PC-9 (cell line): ENCODE data around the gene UGT1A3. TPM values are rescaled to one million over a fixed set of nuclear protein-coding genes. Genes with fewer than 3 reads are reported as not detected.

Source experiments
- BruUV-seq: library from RNA; stranded (reverse); fragments of 400-500 nt; replicated peaks from 2 replicates; lab custom pipeline; 2021; lab: Mats Ljungman, UMichigan
- CTCF ChIA-PET: fragments of 300-600 bp; sonication (Branson Sonifier 250); formaldehyde crosslinking; loops from one replicate; lab custom pipeline; 2022; ENCODE audit warnings: antibody characterized with exemption; lab: Charles Lee
- POLR2A ChIA-PET: fragments of 300-600 bp; sonication (Branson Sonifier 250); formaldehyde crosslinking; loops from one replicate; lab custom pipeline; 2022; ENCODE audit warnings: antibody characterized with exemption; ENCODE audit not compliant: unreplicated experiment; lab: Charles Lee
- DNase-seq, 2 experiments: peaks; one replicate each; pipeline versions ENCODE4 v3.0.0 to v3.0.0-alpha.2; 2015 to 2022; ENCODE audit warnings: mixed read lengths in 1 of 2
- H2AFZ ChIP-seq: fragments of 200-600 bp; sonication (generic); 2 replicates; pipeline ENCODE4 v1.8.1; 2017; ENCODE audit warnings: antibody characterized with exemption
- H3F3A ChIP-seq: fragments of 200-600 bp; sonication (generic); 2 replicates; pipeline ENCODE4 v1.8.1; 2017; ENCODE audit warnings: antibody characterized with exemption, mild to moderate bottlenecking, low read depth; ENCODE audit not compliant: insufficient read depth
- H3K27ac ChIP-seq: fragments of 200-600 bp; sonication (generic); 2 replicates; pipeline ENCODE4 v1.6.1; 2016; ENCODE audit warnings: mixed run types
- H3K27me3 ChIP-seq: fragments of 200-600 bp; sonication (generic); 2 replicates; pipeline ENCODE4 v1.6.1; 2016; ENCODE audit warnings: low read depth, mixed run types; ENCODE audit not compliant: insufficient read depth
- H3K36me3 ChIP-seq: fragments of 200-600 bp; sonication (generic); 2 replicates; pipeline ENCODE4 v1.6.1; 2016; ENCODE audit warnings: low read depth, mixed run types
- H3K4me1 ChIP-seq: fragments of 200-600 bp; sonication (generic); replicated peaks from 2 replicates; pipeline ENCODE4 v1.6.1; 2016; ENCODE audit warnings: mixed run types; ENCODE audit not compliant: insufficient read depth
- H3K4me2 ChIP-seq: fragments of 200-600 bp; sonication (generic); 2 replicates; pipeline ENCODE4 v1.6.1; 2017; ENCODE audit warnings: mixed run types
- H3K4me3 ChIP-seq: fragments of 200-600 bp; sonication (generic); 2 replicates; pipeline ENCODE4 v1.6.1; 2016; ENCODE audit warnings: mixed run types
- H3K79me2 ChIP-seq: fragments of 200-600 bp; sonication (generic); 2 replicates; pipeline ENCODE4 v1.6.1; 2017; ENCODE audit warnings: low read depth, mixed run types
- H3K9me2 ChIP-seq: fragments of 200-600 bp; sonication (generic); 2 replicates; pipeline ENCODE4 v1.8.1; 2017; ENCODE audit warnings: mild to moderate bottlenecking; ENCODE audit not compliant: insufficient read depth
- H3K9me3 ChIP-seq: fragments of 200-600 bp; sonication (generic); 2 replicates; pipeline ENCODE4 v1.8.1; 2016; ENCODE audit warnings: low read depth; ENCODE audit not compliant: insufficient read depth
- H4K20me1 ChIP-seq: fragments of 200-600 bp; sonication (generic); 2 replicates; pipeline ENCODE4 v1.8.1; 2017; ENCODE audit not compliant: insufficient read depth
- EZH2 ChIP-seq: fragments of 200-600 bp; sonication (generic); IDR thresholded peaks from 2 replicates; pipeline ENCODE4 v1.8.0; 2017; ENCODE audit warnings: antibody characterized with exemption, low read depth
- intact Hi-C: fragments of 100-400 bp; cut with micrococcal nuclease; formaldehyde crosslinking; loops from one replicate; pipeline ENCODE4 v1.10.0; 2022; ENCODE audit not compliant: unreplicated experiment
- total RNA-seq: library from RNA; stranded (reverse); gene quantifications from 2 replicates; pipeline ENCODE4 v1.2.3, GENCODE V29; 2021
- TF ChIP-seq, protein P1 (sequence below): fragments of 200-600 bp; sonication (generic); conservative IDR thresholded peaks from 2 replicates; pipeline ENCODE4 v1.6.1; 2017; ENCODE audit warnings: mixed run types, antibody characterized with exemption, mild to moderate bottlenecking, moderate library complexity

The UGT1A3 gene
- total RNA-seq, 1 experiment from 2014 or later: 67.1 TPM

DNA sequence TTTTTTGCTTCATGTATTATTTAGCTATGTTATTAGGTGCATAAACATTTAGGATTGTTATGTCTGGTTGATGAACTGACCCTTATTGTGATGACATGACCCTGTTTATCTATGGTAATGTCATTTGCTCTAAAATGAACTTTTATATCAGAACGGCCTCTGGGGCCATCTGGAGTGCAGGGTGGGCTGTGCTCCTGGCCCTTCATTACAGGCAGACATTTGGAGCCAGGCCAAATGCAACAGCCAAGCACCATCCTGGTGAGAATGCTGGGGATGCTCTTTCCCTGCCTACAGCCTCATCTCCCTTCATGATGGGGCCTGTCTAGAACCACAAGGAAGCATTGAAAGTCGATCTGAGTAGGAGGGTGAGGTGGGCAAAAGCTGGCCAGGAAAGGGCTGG, 87.5 kb downstream of the UGT1A3 start:
- no peak overlapping the region for H3K4me2 ChIP-seq
- intact Hi-C loops: no loop called here
- H3K79me2 ChIP-seq: no peaks in the 10 kb centered on the region
- no peak overlapping the region for H2AFZ ChIP-seq
- TF ChIP-seq, protein P1, sequence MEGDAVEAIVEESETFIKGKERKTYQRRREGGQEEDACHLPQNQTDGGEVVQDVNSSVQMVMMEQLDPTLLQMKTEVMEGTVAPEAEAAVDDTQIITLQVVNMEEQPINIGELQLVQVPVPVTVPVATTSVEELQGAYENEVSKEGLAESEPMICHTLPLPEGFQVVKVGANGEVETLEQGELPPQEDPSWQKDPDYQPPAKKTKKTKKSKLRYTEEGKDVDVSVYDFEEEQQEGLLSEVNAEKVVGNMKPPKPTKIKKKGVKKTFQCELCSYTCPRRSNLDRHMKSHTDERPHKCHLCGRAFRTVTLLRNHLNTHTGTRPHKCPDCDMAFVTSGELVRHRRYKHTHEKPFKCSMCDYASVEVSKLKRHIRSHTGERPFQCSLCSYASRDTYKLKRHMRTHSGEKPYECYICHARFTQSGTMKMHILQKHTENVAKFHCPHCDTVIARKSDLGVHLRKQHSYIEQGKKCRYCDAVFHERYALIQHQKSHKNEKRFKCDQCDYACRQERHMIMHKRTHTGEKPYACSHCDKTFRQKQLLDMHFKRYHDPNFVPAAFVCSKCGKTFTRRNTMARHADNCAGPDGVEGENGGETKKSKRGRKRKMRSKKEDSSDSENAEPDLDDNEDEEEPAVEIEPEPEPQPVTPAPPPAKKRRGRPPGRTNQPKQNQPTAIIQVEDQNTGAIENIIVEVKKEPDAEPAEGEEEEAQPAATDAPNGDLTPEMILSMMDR: no peak
- TF ChIP-seq EZH2: no peak
- DNase-seq: no peak
- H3K9me2 ChIP-seq: no peaks in the 10 kb centered on the region
- H4K20me1 ChIP-seq: no peaks in the 10 kb centered on the region
- POLR2A ChIA-PET: no interaction called here
- H3F3A ChIP-seq: no peaks in the 10 kb centered on the region
- no peaks in the 10 kb centered on the region for H3K36me3 ChIP-seq
- CTCF ChIA-PET: no interaction called here
- H3K27ac ChIP-seq: no peak overlapping the region
- H3K27me3 ChIP-seq: no peaks in the 10 kb centered on the region
- no peaks in the 10 kb centered on the region for H3K9me3 ChIP-seq
- no peaks in the 10 kb centered on the region for H3K4me1 ChIP-seq
- BruUV-seq: no TSS peak
- H3K4me3 ChIP-seq: no peak overlapping the region

DNA sequence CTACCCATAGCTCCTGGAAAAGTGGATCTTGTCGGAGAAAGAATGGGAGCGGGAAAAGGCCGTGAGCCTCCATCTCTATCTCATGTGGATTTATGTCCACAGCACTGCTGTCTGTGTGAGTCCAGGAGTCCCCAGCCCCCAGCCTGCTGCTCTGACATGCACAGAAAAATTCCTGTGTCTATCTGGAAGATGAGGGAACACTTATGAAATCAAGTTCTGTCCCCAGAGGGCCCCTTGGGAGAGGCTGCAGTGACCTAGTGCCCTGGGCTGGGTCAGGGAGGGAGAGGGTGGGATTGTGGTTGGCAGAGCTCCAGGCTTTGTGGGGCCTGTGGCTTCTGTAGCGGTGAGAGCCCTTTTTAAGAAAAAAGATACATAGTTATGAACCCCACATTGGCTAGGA, 87.9 kb downstream of the UGT1A3 start:
- Histone ChIP-seq H4K20me1 (no peaks in the 10 kb centered on the region), H3K4me2 (no peak overlapping the region), H3K4me1 (no peaks in the 10 kb centered on the region), H2AFZ (no peak overlapping the region), H3K27me3 (no peaks in the 10 kb centered on the region), H3K9me2 (no peaks in the 10 kb centered on the region), H3K79me2 (no peaks in the 10 kb centered on the region), H3K27ac (no peak overlapping the region), H3F3A (no peaks in the 10 kb centered on the region), H3K36me3 (no peaks in the 10 kb centered on the region), H3K4me3 (no peak overlapping the region), H3K9me3 (no peaks in the 10 kb centered on the region)
- TF ChIP-seq, protein P1: no peak
- no peak for TF ChIP-seq EZH2
- DNase-seq: no peak
- ChIA-PET CTCF (no interaction called here), POLR2A (no interaction called here)
- intact Hi-C loops: no loop called here
- no TSS peak for BruUV-seq

DNA sequence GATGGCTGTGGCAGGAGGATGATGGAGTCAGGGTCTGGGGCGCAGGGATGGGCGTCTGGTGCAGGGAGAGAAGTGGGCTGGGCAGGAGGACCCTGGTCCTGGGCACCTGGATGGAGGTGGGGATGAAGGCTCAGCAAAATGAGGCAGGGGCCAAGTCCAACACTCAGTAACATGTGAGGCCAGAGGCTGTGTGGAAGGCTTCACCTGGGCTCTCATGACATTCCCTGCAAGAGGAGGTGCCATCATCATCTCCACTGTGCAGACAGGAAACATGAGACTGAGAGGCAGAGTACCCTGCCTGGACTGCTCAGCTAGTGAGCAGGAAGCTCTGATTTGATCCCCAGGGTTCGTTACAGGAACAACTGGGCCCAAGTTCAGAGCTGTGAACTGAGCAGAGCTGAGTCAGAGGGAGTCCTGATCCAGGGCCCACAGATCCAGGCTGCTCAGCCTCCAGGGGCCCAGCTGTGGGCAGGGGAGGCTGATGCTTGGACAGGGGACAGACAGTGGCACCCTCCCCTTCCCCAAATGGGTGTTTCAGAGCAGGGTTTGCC, 88.6 kb downstream of the UGT1A3 start:
- no peaks in the 10 kb centered on the region for H3K4me1 ChIP-seq
- intact Hi-C loops: no loop called here
- no peak overlapping the region for H2AFZ ChIP-seq
- no peaks in the 10 kb centered on the region for H3K9me3 ChIP-seq
- no peaks in the 10 kb centered on the region for H3F3A ChIP-seq
- POLR2A ChIA-PET: interaction anchor here (0.7 kb wide), 1 partner anchor 117 kb away, joined by 3 read pairs; no protein-coding TSS in a partner anchor
- no peaks in the 10 kb centered on the region for H3K9me2 ChIP-seq
- no peak overlapping the region for H3K4me2 ChIP-seq
- H3K79me2 ChIP-seq: no peaks in the 10 kb centered on the region
- no peak overlapping the region for H3K4me3 ChIP-seq
- CTCF ChIA-PET: no interaction called here
- no peaks in the 10 kb centered on the region for H4K20me1 ChIP-seq
- no TSS peak for BruUV-seq
- no peak for DNase-seq
- no peak overlapping the region for H3K27ac ChIP-seq
- TF ChIP-seq, protein P1: no peak
- no peak for TF ChIP-seq EZH2
- no peaks in the 10 kb centered on the region for H3K36me3 ChIP-seq
- no peaks in the 10 kb centered on the region for H3K27me3 ChIP-seq
